ENCODE data around the gene CCDC8. TPM values are rescaled to one million over a fixed set of nuclear protein-coding genes. Genes with fewer than 3 reads are reported as not detected.
A peak's percentile ranks its signal among the peaks of the same experiment; 100 is the strongest.
"Not testable (repeated sequence)": the region's sequence is repeated elsewhere in the genome, so short reads cannot be mapped to it uniquely, and the experiment has no call there.

Gene CCDC8
- total RNA-seq, 1 donor from 2014 or later = 0.55 TPM

- DNase-seq (ENCODE audit: low spot score) = peak; percentile 64
- peak; percentile 76 for ATAC-seq
These were observed 15.1 kb upstream of the CCDC8 start, which contains the start of gene PNMA8C for GRCh38 chr19:46428239-46429135. PNMA8C (minus strand) TSS chr19:46428936; CDS start chr19:46428359, 577 bp downstream.

- ATAC-seq = no peak
- DNase-seq (ENCODE audit: low spot score) = no peak
These were observed 14.2 kb upstream of the CCDC8 start for GRCh38 chr19:46427518-46428045.

- DNase-seq (ENCODE audit: low spot score) (peak; percentile 71), ATAC-seq (peak; percentile 82)
These were observed 13.3 kb upstream of the CCDC8 start for GRCh38 chr19:46426506-46427162.

GRCh38 chr19:46426035-46426505 is 12.7 kb upstream of the CCDC8 start:
- ATAC-seq = peak; percentile 76

GRCh38 chr19:46423188-46423587 is 9.8 kb upstream of the CCDC8 start:
- no peak for DNase-seq (ENCODE audit: low spot score)
- no peak for ATAC-seq

More at GRCh38 chr19:46426035-46426505, 12.7 kb upstream of the CCDC8 start:
- DNase-seq (ENCODE audit: low spot score) = no peak

GRCh38 chr19:46422344-46422743 is 9.0 kb upstream of the CCDC8 start:
- no peak for ATAC-seq
- no peak for DNase-seq (ENCODE audit: low spot score)

- no peak for ATAC-seq
These were observed 6.7 kb upstream of the CCDC8 start for GRCh38 chr19:46420056-46420455.

GRCh38 chr19:46415804-46416709 is 2.7 kb upstream of the CCDC8 start:
- not testable (repeated sequence) for DNase-seq (ENCODE audit: low spot score)
- ATAC-seq = peak; percentile 52

More at GRCh38 chr19:46420056-46420455, 6.7 kb upstream of the CCDC8 start:
- DNase-seq (ENCODE audit: low spot score) = no peak

GRCh38 chr19:46414899-46415298 is 1.5 kb upstream of the CCDC8 start:
- not testable (repeated sequence) for ATAC-seq; DNase-seq (ENCODE audit: low spot score)

GRCh38 chr19:46412650-46413261 is 608 bp downstream of the CCDC8 start:
- no peak for ATAC-seq
- no peak for DNase-seq (ENCODE audit: low spot score)

- DNase-seq (ENCODE audit: low spot score) = no peak
- no peak for ATAC-seq
These were observed 1.3 kb downstream of the CCDC8 start for GRCh38 chr19:46411925-46412649.

GRCh38 chr19:46411088-46411924 is 2.1 kb downstream of the CCDC8 start:
- no peak for DNase-seq (ENCODE audit: low spot score)

GRCh38 chr19:46410205-46411087 is 2.9 kb downstream of the CCDC8 start:
- no peak for ATAC-seq
- no peak for DNase-seq (ENCODE audit: low spot score)

More at GRCh38 chr19:46411088-46411924, 2.1 kb downstream of the CCDC8 start:
- no peak for ATAC-seq

GRCh38 chr19:46409191-46409590 is 4.2 kb downstream of the CCDC8 start:
- no peak for ATAC-seq
- DNase-seq (ENCODE audit: low spot score) = no peak

GRCh38 chr19:46408664-46409039 is 4.7 kb downstream of the CCDC8 start:
- DNase-seq (ENCODE audit: low spot score) = no peak
- peak; percentile 3 for ATAC-seq

- ATAC-seq (no peak), DNase-seq (ENCODE audit: low spot score) (no peak)
These were observed 5.3 kb downstream of the CCDC8 start for GRCh38 chr19:46407856-46408663.

All from left lobe of liver (tissue), 2 donors.